PFSK-1 (cell line): ENCODE data around the gene MS4A8.

ENCODE experiments used
- FOXP2 ChIP-seq: optimal IDR thresholded peaks from 2 replicates; pipeline ENCODE3; 2011; ENCODE audit warnings: borderline replicate concordance, control low read depth, inconsistent platforms; ENCODE audit not compliant: insufficient read depth; ENCODE audit errors: extremely low read length, extremely low read depth
- POLR2AphosphoS5 ChIP-seq: IDR thresholded peaks from 2 replicates; pipeline ENCODE4 v1.6.1; 2012; ENCODE audit warnings: low read depth, mild to moderate bottlenecking, control low read depth, low read length, moderate library complexity
- REST ChIP-seq, 2 experiments: IDR thresholded peaks; 2 replicates each; pipeline versions ENCODE4 v1.6.1 to v1.8.0; 2011 to 2012; ENCODE audit warnings: low read depth in 2 of 2, low read length in 2 of 2, control low read depth in 1 of 2, inconsistent platforms in 1 of 2, mild to moderate bottlenecking in 1 of 2, moderate library complexity in 1 of 2; ENCODE audit not compliant: insufficient read depth in 1 of 2
- SIN3A ChIP-seq: IDR thresholded peaks from 2 replicates; pipeline ENCODE4 v1.6.1; 2012; ENCODE audit warnings: mild to moderate bottlenecking, low read length, moderate library complexity, borderline replicate concordance; ENCODE audit not compliant: insufficient read depth
- TAF1 ChIP-seq: IDR thresholded peaks from 2 replicates; pipeline ENCODE4 v1.6.1; 2012; ENCODE audit warnings: low read length, control low read depth, borderline replicate concordance; ENCODE audit not compliant: insufficient read depth

Gene MS4A8

DNA sequence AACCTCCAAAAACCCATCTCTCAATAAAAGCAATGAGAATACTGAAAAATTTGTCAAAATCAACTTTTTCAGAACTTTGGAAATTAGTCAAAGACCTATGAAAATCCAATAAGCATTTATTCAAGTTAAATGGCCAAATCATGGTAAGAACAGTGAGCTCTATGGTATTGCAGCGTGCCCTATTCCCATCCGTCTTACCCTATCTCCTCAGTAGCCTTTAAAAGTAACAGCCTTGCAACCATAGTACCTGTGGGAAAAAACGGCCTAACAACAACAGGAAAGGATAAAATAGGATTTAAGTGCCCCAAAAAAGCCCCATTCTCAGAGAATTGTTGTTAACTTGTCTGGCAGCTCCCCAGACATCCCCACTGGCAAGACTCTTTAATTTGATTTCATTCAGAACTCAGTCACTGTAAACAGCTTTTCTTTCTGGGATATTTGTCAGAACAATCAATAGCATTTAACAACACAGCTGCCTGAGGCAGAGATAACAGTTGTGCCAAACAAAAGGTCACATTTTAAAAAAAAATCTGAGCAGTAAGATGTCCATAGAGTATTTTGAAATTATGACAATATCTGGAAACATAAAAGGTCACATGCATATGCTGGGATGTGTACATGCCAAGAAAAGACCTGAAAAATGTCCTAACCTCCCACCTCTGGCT, 18.8 kb upstream of the MS4A8 start:
- TF ChIP-seq POLR2AphosphoS5 (no peak), TAF1 (no peak), FOXP2 (no peak), REST (IDR thresholded peaks at IDR 0.05; ENCODE audit: insufficient read depth in 1 of 2, low read depth in 2 of 2, low read length in 2 of 2) (no peak), SIN3A (no peak)

- TF ChIP-seq TAF1: no peak
Measured at GRCh38 chr11:60691661-60692060, 7.8 kb upstream of the MS4A8 start.

DNA sequence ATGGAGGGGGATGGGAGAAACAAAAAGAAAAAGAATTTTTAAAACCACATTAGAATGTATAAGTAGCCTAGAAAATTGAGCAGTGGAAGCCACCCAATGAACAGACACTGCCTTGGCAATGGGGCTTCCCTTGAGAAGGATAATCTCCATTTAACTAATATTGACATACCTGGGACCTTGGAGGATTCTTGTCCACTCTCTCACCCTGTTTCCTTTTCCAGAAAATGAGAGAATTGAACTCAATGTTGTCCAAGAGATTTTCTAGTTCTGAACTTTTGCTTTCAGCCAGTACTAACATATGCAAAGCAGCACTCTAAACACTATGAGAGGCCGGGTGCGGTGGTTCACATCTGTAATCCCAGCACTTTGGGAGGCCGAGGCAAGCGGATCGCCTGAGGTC, 524 bp downstream of the MS4A8 start:
- TF ChIP-seq TAF1 (no peak), REST (IDR thresholded peaks at IDR 0.05; ENCODE audit: insufficient read depth in 1 of 2, low read depth in 2 of 2, low read length in 2 of 2) (no peak), FOXP2 (no peak), POLR2AphosphoS5 (no peak), SIN3A (no peak)

GRCh38 chr11:60700689-60701468, 1.5 kb downstream of the MS4A8 start:
- TF ChIP-seq TAF1 (no peak), FOXP2 (no peak), POLR2AphosphoS5 (no peak), REST (IDR thresholded peaks at IDR 0.05; ENCODE audit: insufficient read depth in 1 of 2, low read depth in 2 of 2, low read length in 2 of 2) (no peak), SIN3A (no peak)

- TF ChIP-seq REST (IDR thresholded peaks at IDR 0.05; ENCODE audit: insufficient read depth in 1 of 2, low read depth in 2 of 2, low read length in 2 of 2): no peak
- TF ChIP-seq POLR2AphosphoS5: no peak
- no peak for TF ChIP-seq SIN3A
- TF ChIP-seq FOXP2: no peak
- TF ChIP-seq TAF1: no peak
Measured at GRCh38 chr11:60701469-60701818, 2.0 kb downstream of the MS4A8 start.
